Fibroblast of mammary gland (primary cell): ENCODE measurements around the gene CRKL.

Experiments used
- DNase-seq: peaks from one replicate; pipeline ENCODE4 v3.0.0-alpha.2; 2010; ENCODE audit warnings: low read depth
- H3K4me3 ChIP-seq: 2 replicates; pipeline ENCODE4 v1.5.1; 2011; ENCODE audit warnings: low read depth, mild to moderate bottlenecking, low read length, moderate library complexity; ENCODE audit not compliant: control insufficient read depth
- CTCF ChIP-seq: conservative IDR thresholded peaks from 2 replicates; pipeline ENCODE4 v1.5.1; 2011; ENCODE audit warnings: low read depth, low read length, inconsistent platforms; ENCODE audit not compliant: control insufficient read depth, insufficient read depth

The CRKL gene

DNA sequence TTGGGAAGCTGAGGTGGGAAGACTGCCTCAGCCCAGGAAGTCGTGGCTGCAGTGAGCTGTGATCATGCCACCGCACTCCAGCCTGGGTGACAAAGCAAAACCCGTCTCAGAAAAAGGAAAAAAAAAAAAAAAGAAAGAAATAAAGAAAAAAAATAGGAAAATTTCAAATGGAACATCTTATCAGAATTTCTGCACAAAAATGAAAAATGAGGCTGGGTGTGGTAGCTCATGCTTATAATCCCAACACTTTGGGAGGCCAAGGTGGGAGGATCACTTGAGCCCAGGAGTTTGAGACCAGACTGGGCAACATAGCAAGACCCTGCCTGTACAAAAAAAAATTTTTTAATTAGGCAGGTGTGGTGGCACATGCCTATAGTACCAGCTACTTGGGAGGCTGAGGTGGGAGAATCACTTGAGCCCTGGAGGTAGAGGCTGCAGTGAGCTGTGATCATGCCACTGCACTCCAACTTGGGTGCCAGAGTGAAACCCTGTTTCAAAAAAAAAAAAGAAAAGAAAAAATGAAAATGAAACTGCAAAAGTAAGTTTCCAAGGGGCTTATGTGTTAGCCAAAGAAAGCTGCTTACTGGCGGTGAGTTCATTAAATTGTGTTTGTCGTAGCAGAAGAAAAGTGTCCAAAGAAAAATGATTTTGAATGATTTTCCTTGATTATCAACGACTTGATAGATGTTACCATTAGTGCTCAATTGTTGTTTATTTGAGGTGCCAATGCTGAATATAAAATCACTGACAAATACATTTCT is 7.5 kb upstream of the CRKL start:
- no peak overlapping the region for H3K4me3 ChIP-seq
- no peak for DNase-seq
- TF ChIP-seq CTCF: no peak

GRCh38 chr22:20912494-20912893 is 4.7 kb upstream of the CRKL start:
- no peak for TF ChIP-seq CTCF
- H3K4me3 ChIP-seq: no peak overlapping the region
- no peak for DNase-seq

DNA sequence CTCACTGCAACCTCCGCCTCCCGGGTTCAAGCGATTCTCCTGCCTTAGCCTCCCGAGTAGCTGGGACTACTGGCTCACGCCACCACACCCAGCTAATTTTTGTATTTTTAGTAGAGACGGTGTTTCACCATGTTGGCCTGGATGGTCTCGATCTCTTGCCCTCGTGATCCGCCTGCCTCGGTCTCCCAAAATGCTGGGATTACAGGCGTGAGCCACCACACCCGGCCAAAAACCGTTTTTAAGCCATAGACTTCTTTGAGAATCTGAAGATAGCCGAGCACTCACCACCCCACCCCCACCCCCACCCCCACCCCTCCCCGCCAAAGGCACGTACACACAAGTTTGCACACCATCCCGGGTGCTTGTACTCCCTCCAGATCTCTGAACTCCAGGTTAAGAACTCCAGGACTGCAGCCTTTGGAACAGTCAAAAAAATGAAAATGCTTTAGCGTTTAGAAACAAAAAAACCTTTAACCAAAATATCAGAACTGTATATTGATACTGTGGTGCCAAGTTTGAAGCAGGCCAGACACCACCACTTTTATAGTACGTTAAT is 1.5 kb downstream of the CRKL start:
- no peak for TF ChIP-seq CTCF
- no peak for DNase-seq
- H3K4me3 ChIP-seq: peak overlapping the region; percentile 95

GRCh38 chr22:20919718-20920117 is 2.5 kb downstream of the CRKL start:
- no peak for TF ChIP-seq CTCF
- no peak for DNase-seq
- peak overlapping the region; percentile 95 for H3K4me3 ChIP-seq

DNA sequence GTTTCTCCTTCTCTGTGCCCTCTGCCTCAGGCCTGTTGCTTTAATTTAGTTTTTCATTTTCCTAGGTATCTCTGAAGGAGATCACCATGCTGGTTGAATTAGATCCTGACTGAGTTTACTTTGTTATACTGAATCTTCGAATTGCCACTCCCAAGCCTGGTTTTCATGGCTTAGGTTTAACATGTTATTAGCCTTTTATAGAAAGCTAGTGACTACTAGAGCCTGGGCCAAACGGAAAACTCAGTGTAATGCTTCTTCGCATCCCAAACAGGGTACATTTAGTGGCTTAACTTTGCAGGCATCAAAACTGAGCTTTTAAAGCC is 3.6 kb downstream of the CRKL start:
- DNase-seq: no peak
- H3K4me3 ChIP-seq: peak overlapping the region; percentile 95
- TF ChIP-seq CTCF: no peak

DNA sequence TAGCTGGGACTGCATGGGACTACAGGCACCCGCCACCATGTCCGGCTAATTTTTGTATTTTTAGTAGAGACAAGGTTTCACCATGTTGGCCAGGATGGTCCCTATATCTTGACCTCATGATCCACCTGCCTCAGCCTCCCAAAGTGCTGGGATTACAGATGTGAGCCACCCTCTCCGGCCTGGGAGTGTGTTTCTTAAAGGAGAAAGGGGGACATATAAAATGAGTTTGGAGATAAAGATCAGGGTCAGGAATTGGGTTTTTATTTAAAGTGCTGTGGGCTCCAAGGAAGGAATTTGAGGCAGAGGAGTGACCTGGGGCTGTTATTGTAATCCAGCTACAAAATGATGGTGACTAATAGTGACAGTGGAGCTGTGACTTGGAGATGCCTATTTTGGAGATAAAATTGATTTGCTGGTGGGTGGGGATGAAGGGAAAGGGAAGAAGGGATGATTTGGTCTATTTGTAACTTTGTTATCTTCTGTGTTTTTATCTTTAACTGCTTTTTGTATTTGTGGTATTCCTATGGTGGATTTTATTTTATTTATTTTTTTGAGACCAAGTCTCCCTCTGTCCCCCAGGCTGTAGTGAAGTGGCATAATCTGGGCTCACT is 5.0 kb downstream of the CRKL start:
- no peak for DNase-seq
- TF ChIP-seq CTCF: no peak
- no peak overlapping the region for H3K4me3 ChIP-seq
